Measurements from ENCODE around the gene SDC1.

DNA sequence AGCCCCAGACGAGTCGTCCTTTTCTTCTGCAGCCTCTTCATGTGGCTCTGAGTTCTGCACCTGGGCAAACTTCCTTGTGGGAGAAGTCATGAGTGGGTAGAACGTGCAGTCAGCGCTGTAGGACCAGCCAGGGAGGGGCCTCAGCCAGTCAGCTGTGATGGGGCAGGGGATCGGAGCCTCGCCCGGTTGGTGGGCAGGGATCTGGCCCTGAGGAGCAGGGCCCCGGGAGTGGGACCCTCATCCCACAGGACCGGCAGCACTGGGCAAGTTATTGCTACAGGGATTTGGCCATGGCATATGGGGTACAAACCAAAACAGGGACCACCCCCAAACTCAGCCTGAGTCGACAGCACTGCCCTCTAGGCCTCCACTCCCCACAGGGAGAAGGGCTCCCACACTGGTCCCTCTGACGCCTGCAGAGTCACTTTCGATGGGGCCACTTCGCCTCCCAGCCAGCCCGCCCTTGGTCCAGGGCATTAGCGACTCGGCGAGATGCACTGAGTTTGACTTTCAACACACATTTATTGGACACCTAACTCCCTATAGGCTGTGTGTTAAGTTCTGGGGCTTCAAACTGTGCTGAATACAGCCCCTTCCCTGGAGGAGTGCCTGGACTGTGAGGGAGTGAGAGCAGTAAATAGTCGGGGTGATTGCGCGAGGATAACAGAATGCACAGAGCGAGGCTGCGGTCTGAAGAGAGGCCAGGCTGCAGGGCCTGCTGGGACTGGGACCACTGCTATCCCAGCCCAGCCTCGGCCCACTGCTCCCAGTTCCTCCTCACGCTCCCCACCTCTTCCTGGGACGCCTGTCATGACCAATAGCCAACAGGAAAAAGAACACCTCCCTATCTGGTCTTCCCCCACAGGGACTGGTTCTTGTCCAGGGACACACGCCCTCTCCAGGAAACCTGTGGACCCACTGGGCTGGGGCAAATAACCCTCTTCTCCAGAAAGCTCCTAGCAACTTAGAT lies 55.9 kb downstream of the SDC1 start:
- TF ChIP-seq, protein P1, sequence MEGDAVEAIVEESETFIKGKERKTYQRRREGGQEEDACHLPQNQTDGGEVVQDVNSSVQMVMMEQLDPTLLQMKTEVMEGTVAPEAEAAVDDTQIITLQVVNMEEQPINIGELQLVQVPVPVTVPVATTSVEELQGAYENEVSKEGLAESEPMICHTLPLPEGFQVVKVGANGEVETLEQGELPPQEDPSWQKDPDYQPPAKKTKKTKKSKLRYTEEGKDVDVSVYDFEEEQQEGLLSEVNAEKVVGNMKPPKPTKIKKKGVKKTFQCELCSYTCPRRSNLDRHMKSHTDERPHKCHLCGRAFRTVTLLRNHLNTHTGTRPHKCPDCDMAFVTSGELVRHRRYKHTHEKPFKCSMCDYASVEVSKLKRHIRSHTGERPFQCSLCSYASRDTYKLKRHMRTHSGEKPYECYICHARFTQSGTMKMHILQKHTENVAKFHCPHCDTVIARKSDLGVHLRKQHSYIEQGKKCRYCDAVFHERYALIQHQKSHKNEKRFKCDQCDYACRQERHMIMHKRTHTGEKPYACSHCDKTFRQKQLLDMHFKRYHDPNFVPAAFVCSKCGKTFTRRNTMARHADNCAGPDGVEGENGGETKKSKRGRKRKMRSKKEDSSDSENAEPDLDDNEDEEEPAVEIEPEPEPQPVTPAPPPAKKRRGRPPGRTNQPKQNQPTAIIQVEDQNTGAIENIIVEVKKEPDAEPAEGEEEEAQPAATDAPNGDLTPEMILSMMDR (IDR thresholded peaks at IDR 0.05): no peak
- no peak for TF ChIP-seq POLR2A (IDR thresholded peaks at IDR 0.05)
